Measurements from ENCODE around the gene NPAT. TPM values are rescaled to one million over a fixed set of nuclear protein-coding genes. Genes with fewer than 3 reads are reported as not detected.

NPAT gene
- total and polyA plus RNA-seq, 2 of the 13 experiments (the other 11 are each of a cell fraction or from before 2014, with no cell fraction given): 4.4 to 11.2 TPM

DNA sequence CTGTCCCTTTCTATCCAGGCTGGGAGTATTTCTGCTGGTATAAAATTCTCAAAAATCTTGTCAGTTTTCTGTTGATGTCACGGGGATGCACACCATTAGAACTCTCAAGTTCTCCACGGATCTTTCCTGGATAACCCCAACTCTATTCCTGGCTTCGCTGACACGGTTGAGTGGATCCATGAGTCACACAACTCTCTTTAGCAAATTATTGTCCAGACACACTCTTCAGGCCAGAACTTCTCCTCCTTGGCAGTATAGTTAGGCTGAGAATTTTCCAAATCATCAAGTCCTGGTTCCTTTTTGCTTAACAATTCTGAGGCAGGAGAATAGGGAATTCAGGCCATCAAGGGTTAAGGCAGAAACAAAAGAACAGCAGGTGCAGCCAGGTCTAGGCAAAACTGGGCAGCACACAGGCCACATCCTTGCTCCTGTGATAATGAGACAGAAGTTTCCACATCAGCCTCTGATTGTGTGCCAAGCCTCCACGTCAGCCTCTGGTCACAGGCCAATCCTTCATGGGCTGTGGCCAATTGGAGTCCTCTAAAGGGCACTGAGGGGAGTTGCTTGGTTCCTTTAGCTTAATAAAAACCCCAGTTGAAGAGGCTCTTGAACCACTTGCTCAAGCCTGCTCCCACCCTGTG is 106.8 kb downstream of the NPAT start:
- Histone ChIP-seq H4K20me1 (ENCODE audit: insufficient read depth, low read length) (no peaks in the 10 kb centered on the region), H3K4me2 (ENCODE audit: low read depth, low read length) (no peak overlapping the region), H3K36me3 (replicated peaks in 1 of 2; ENCODE audit: control insufficient read depth in 1 of 2, insufficient read depth in 2 of 2, low read length in 2 of 2) (no peaks in the 10 kb centered on the region), H2AFZ (ENCODE audit: low read length) (no peak overlapping the region), H3K9me3 (ENCODE audit: low read length) (no peaks in the 10 kb centered on the region), H3K4me1 (ENCODE audit: insufficient read depth, low read length) (peaks cover 2% of the 10 kb centered on the region), H3K27ac (ENCODE audit: extremely low read length, insufficient read depth, low read length) (no peak overlapping the region), H3K79me2 (ENCODE audit: insufficient read depth, low read length) (no peaks in the 10 kb centered on the region), H3K9ac (ENCODE audit: insufficient read depth, low read depth, low read length) (no peak overlapping the region), H3K27me3 (ENCODE audit: control insufficient read depth in 1 of 2, insufficient read depth in 2 of 2, low read length in 2 of 2) (no peaks in the 10 kb centered on the region), H3K4me3 (replicated peaks in 1 of 3; ENCODE audit: insufficient read depth in 1 of 3, low read depth in 2 of 3, low read length in 3 of 3) (no peak overlapping the region)
- WGBS (ENCODE audit: low lambda C conversion rate): 60% methylated on average over 5 of the region's 5 CpGs
- ATAC-seq (peak; percentile 22), DNase-seq (ENCODE audit: low spot score) (no peak), FAIRE-seq (no peak)
- peak; percentile 65; the same call in 1 of the 2 replicates for TF ChIP-seq ZNF652 (CRISPR knock-in tag; IDR thresholded peaks at IDR 0.05; ENCODE audit: borderline replicate concordance, low read depth)
- TF ChIP-seq ZNF660 (CRISPR knock-in tag; IDR thresholded peaks at IDR 0.05; ENCODE audit: borderline replicate concordance, low read depth): no peak
- no peak for TF ChIP-seq CHD4 (IDR thresholded peaks at IDR 0.05; ENCODE audit: borderline replicate concordance, low read length)
- CTCF ChIA-PET (ENCODE audit: low intra/inter-chr PET ratio, low total read pairs): no interaction called here
- intact Hi-C loops (cut with micrococcal nuclease; ENCODE audit: unreplicated experiment): loop anchor here (2.0 kb wide), 1 partner anchor 533 kb away; no protein-coding TSS in a partner anchor
- POLR2A ChIA-PET: no interaction called here
- in situ Hi-C loops (cut with HindIII; ENCODE audit: extremely low pct_ligation_motif_present, low pct_unique_long_range_greater_than_20kb): no loop called here
- no TSS peak for BruUV-seq (replicated peaks)

- Histone ChIP-seq H3K79me2 (ENCODE audit: insufficient read depth, low read length) (no peaks in the 10 kb centered on the region), H3K36me3 (replicated peaks in 1 of 2; ENCODE audit: control insufficient read depth in 1 of 2, insufficient read depth in 2 of 2, low read length in 2 of 2) (no peaks in the 10 kb centered on the region), H3K9ac (ENCODE audit: insufficient read depth, low read depth, low read length) (no peak overlapping the region), H3K27ac (ENCODE audit: extremely low read length, insufficient read depth, low read length) (no peak overlapping the region), H2AFZ (ENCODE audit: low read length) (no peak overlapping the region), H3K4me1 (ENCODE audit: insufficient read depth, low read length) (no peaks in the 10 kb centered on the region), H3K4me3 (replicated peaks in 1 of 3; ENCODE audit: insufficient read depth in 1 of 3, low read depth in 2 of 3, low read length in 3 of 3) (no peak overlapping the region), H3K4me2 (ENCODE audit: low read depth, low read length) (no peak overlapping the region), H3K9me3 (ENCODE audit: low read length) (no peaks in the 10 kb centered on the region), H3K27me3 (ENCODE audit: control insufficient read depth in 1 of 2, insufficient read depth in 2 of 2, low read length in 2 of 2) (no peaks in the 10 kb centered on the region), H4K20me1 (ENCODE audit: insufficient read depth, low read length) (no peaks in the 10 kb centered on the region)
- ChIA-PET CTCF (ENCODE audit: low intra/inter-chr PET ratio, low total read pairs) (no interaction called here), POLR2A (no interaction called here)
- no TSS peak for BruUV-seq (replicated peaks)
- ATAC-seq (no peak), DNase-seq (ENCODE audit: low spot score) (no peak), FAIRE-seq (no peak)
- WGBS (ENCODE audit: low lambda C conversion rate): 89% methylated on average over 2 of the region's 2 CpGs
- TF ChIP-seq ATF7 (IDR thresholded peaks at IDR 0.05) (peak; percentile 44; the same call in 1 of the 2 replicates), ATF7 (CRISPR knock-in tag; IDR thresholded peaks at IDR 0.05) (no peak), POGK (CRISPR knock-in tag; conservative IDR thresholded peaks at IDR 0.05) (no peak)
- in situ Hi-C loops (cut with HindIII; ENCODE audit: extremely low pct_ligation_motif_present, low pct_unique_long_range_greater_than_20kb) (no loop called here), intact Hi-C loops (cut with micrococcal nuclease; ENCODE audit: unreplicated experiment) (no loop called here)
These were observed 110.4 kb downstream of the NPAT start for GRCh38 chr11:108112057-108112456.

All from HepG2 (cell line).